ENCODE measurements around the gene APOL1. TPM values are rescaled to one million over a fixed set of nuclear protein-coding genes. Genes with fewer than 3 reads are reported as not detected.
"Not testable (repeated sequence)": the region's sequence is repeated elsewhere in the genome, so short reads cannot be mapped to it uniquely, and the experiment has no call there.

APOL1 gene
- total RNA-seq, 3 donors from 2014 or later: 26.0 to 85.7 (median 68.5) TPM

- H3K36me3 ChIP-seq (ENCODE audit: low read depth): peaks cover 65% of the 10 kb centered on the region
- no peak overlapping the region for H3K4me3 ChIP-seq
- no peaks in the 10 kb centered on the region for H3K4me1 ChIP-seq (ENCODE audit: low read depth)
- no peak for ATAC-seq
- no peaks in the 10 kb centered on the region for H3K9me3 ChIP-seq
- no peak for TF ChIP-seq CTCF (IDR thresholded peaks at IDR 0.05)
- DNase-seq: peak in 1 of 3 donors; percentile 43
- intact Hi-C loops (cut with DNase I, micrococcal nuclease): no loop called here
Measured at GRCh38 chr22:36285545-36285944, 32.6 kb downstream of the APOL1 start.

DNA sequence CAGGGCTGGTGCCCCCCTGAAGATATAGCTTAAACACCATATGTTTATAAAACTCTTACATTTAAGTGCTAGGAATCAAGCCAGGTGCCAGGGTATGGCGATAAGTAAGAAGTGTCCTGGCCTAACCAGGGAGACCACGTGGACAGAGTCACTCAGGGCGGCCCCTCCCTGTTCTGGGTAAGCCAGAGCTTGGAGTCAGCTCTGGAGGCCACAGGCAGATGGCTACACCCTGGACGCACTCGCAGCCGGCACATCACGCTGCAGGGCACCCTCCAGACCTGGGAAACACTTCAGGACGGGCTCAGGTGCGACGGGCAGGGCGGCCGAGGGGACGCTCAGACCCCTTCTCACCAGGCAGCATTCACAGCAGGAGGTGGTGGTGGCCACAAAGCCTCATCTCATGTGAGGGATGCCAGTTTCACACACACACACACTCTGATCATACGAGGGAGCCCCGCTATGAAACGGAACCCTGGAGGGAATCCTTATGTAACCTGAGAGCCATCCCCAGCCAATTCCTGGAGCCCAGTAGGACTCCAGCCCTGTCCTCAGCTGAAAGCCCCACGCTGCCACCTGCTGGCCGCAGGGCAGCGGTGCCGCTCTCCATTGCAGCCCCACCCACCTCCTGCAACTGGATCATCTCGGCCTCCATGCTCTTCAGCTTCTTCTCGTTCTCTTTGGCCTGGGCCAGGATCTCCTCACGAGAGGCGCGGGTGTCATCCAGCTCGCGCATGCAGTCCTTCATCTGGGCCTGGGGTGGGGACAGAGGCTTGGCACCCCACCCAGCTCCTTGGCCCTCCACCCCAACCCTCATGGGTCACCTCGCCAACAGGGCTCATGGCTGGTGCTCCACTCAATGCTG, 33.4 kb downstream of the APOL1 start:
- TF ChIP-seq CTCF (IDR thresholded peaks at IDR 0.05): peak; percentile 87
- DNase-seq (peak; percentile 74 to 81 (median 77)), ATAC-seq (peak; percentile 88)
- H3K9me3 ChIP-seq: no peaks in the 10 kb centered on the region
- no peak overlapping the region for H3K4me3 ChIP-seq
- intact Hi-C loops (cut with DNase I, micrococcal nuclease): no loop called here
- H3K36me3 ChIP-seq (ENCODE audit: low read depth): peaks cover 65% of the 10 kb centered on the region
- H3K4me1 ChIP-seq (ENCODE audit: low read depth): no peaks in the 10 kb centered on the region

DNA sequence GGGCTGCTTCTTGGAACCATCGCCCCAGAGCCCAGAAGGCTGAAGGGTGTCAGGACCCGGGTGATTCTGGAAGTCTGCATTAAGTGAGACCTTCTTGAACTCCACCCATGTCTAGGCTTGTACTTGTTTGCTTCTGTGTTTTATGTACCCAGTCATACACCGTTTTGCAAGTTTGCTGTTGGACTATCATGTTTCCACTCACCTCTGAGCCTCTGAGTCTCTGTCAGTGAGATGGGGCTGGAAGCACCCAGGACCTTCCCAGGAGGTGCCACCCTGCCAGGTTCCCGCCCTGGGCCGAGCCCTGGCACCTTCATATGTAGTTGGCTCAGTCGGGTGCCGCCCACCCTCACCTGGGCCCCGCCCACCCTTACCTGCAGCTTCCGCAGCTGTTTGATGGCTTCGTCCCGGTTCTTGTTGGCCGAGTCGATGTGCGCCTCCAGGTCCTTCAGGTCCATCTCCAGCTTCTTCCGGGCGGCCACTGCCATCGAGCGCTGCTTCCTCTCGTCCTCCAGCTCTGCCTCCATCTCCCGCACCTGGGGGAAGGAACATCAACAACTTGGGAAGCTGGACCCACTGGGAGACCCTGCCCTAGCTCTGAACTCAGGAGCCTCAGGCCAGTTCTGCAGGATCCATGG, 35.1 kb downstream of the APOL1 start:
- no peak for TF ChIP-seq CTCF (IDR thresholded peaks at IDR 0.05)
- ATAC-seq: peak; percentile 14
- Histone ChIP-seq H3K4me1 (ENCODE audit: low read depth) (no peaks in the 10 kb centered on the region), H3K36me3 (ENCODE audit: low read depth) (peaks cover 58% of the 10 kb centered on the region), H3K4me3 (no peak overlapping the region), H3K9me3 (no peaks in the 10 kb centered on the region)
- peak in 2 of 3 donors; percentile 31 to 57 for DNase-seq
- intact Hi-C loops (cut with DNase I, micrococcal nuclease): no loop called here

DNA sequence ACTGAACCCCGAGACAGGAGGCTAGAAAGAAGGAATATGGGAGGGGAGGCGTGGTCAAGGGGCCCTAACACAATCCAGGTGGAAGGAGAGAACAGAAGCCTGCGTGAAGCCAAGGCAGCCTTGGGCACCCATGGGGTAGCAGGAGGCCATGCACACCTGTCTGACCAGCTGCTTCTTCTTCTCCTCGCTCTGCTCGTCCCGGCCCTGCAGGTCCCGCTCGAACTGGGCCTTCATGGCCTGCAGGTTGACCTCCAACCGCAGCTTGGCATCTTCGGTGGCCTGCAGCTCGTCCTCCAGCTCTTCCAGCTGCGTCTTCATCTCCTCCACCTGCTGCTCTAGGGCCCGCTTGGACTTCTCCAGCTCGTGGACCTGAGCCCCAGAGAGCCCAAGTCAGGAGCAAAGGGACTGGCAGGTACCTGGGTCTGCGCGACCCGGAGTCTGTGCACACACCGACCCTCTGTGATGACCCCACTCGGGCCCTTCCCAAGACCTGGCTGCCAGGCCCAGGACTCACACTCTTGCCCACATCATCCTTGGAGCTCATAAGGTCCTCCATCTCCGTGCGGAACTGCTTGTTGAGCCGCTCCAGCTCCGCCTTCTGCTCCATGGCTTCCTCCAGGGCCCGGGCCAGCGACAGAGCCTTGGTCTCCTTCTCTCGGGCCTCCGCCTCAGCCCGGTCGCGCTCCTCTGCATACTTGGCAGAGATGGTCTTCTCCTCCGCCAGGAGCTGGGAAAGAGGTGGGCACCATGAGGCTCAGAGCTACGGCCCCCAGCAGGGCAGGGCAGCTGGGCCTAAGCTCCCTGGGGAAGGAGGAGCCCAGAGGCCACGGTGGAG, 35.9 kb downstream of the APOL1 start:
- no peak overlapping the region for H3K4me3 ChIP-seq
- no peaks in the 10 kb centered on the region for H3K4me1 ChIP-seq (ENCODE audit: low read depth)
- peaks cover 61% of the 10 kb centered on the region for H3K36me3 ChIP-seq (ENCODE audit: low read depth)
- intact Hi-C loops (cut with DNase I, micrococcal nuclease): no loop called here
- no peaks in the 10 kb centered on the region for H3K9me3 ChIP-seq
- no peak for TF ChIP-seq CTCF (IDR thresholded peaks at IDR 0.05)
- ATAC-seq (no peak), DNase-seq (peak in 1 of 3 donors; percentile 54)

- Histone ChIP-seq H3K4me1 (ENCODE audit: low read depth) (no peaks in the 10 kb centered on the region), H3K36me3 (ENCODE audit: low read depth) (peaks cover 61% of the 10 kb centered on the region), H3K4me3 (no peak overlapping the region), H3K9me3 (no peaks in the 10 kb centered on the region)
- intact Hi-C loops (cut with DNase I, micrococcal nuclease): no loop called here
- ATAC-seq (no peak), DNase-seq (peak in 1 of 3 donors; percentile 4)
- no peak for TF ChIP-seq CTCF (IDR thresholded peaks at IDR 0.05)
Measured at GRCh38 chr22:36289406-36289870, 36.5 kb downstream of the APOL1 start.

DNA sequence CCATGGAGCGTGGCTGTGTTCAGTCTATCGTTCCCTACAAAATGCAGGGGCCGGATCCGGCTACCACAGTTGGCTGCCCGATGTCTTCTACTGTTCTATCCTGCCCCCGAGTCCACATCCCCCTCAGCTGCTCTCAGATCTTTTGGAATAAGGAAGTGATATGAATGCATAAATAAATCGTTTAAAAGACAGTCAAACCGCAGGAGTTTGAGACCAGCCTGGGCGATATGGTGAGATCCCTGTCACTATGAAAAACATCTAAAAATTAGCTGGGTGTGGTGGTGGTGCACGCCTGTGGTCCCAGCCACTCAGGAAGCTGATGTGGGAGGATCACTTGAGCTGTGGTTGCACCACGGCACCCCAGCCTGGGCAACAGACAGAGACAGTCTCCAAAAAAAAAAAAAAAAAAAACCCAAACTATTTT, 37.0 kb downstream of the APOL1 start:
- ATAC-seq; H3K9me3 ChIP-seq; H3K4me1 ChIP-seq (ENCODE audit: low read depth); H3K4me3 ChIP-seq; intact Hi-C loops (cut with DNase I, micrococcal nuclease): not testable (repeated sequence)
- peak in 2 of 3 donors; percentile 20 to 21 for DNase-seq
- H3K36me3 ChIP-seq (ENCODE audit: low read depth): peaks cover 61% of the 10 kb centered on the region

- DNase-seq: peak in 2 of 3 donors; percentile 25 to 43
- intact Hi-C loops (cut with DNase I, micrococcal nuclease); H3K9me3 ChIP-seq; H3K4me1 ChIP-seq (ENCODE audit: low read depth); H3K4me3 ChIP-seq; ATAC-seq: not testable (repeated sequence)
- peaks cover 61% of the 10 kb centered on the region for H3K36me3 ChIP-seq (ENCODE audit: low read depth)
Measured at GRCh38 chr22:36290391-36291075, 37.6 kb downstream of the APOL1 start.

Data from mucosa of descending colon (tissue), 3 donors.